HG03342 (cell line): Measurements from ENCODE around the gene SIRPA.

Source experiments
- ATAC-seq: cut with Tn5 transposase; IDR thresholded peaks from one replicate; pipeline ENCODE4 v1.9.1; 2021; ENCODE audit warnings: mild to moderate bottlenecking, moderate library complexity; ENCODE audit not compliant: unreplicated experiment

Gene SIRPA

GRCh38 chr20:1946762-1947534 is 51.7 kb downstream of the SIRPA start:
- no peak for ATAC-seq

DNA sequence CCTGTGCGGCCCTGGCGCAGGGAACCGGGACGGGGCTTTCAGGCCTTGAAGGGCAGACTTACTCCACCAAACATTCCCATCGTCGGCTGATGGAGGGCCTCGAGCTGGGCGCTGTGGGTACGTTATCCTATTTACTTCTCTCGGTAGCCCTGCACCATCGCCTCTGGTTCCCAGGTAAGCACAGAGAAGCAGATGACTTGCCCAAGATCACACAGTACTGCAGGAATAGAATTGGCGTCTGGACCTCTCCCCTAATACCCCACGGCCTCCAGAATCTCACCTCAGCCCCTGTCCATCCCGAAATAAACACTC is 52.3 kb downstream of the SIRPA start:
- ATAC-seq: no peak

DNA sequence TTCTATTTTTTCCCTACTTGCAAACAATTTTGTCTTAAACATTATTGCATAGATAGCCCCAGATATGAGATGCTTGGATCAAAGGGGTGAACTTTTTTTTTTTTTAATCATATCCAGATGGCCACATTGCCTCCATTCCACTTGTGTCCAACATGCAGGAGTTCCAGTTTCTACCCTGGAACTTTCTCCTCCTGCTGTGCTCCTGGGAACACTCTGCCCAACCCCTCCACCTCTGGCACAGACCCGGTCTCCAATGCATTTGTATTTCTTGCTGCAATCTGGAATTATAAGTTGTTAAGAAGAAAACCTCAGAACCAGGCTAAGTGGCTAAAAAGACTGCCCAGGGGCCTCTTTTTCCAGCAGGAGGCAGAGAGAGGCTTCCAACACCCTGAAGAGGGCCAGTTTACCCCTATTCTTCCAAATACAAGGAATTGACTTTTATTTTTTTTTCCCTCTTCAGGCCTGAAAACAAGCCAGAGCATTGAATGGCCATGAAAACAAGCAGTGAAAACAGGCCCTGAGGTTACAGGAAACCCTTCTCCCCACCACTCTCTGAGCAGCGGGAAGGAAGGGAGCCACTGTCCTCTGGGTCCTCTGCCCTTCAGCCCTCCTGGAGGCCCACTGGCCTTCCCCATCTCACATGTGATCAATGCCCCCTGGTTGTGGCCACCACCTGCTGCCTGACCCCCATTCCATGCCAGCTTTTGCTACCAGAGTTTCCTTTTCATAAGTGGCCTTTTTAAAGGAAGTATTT is 54.3 kb downstream of the SIRPA start:
- ATAC-seq: no peak

DNA sequence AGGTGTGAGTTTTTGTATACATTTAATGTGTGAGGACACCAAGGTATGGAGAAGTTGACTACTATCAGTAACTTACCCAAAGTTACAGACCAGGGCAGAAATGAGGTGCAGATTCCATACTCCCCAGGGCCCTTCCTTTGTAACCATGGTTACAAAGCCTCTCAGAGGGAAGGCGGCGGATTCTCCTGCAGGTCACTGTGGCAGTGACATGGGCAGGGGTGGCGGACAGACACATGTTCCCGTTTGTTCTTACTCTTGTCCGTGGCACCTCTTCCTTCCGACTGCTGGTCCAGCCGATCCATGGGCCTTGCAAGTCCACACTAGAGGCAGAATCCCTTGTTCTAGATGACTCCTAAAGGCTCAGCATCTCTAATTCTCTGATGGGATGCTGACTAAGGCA is 55.6 kb downstream of the SIRPA start:
- no peak for ATAC-seq

GRCh38 chr20:1951436-1952115 is 56.4 kb downstream of the SIRPA start:
- no peak for ATAC-seq

GRCh38 chr20:1952737-1953530 is 57.7 kb downstream of the SIRPA start:
- ATAC-seq: peak; percentile 63

- ATAC-seq: no peak
Measured at GRCh38 chr20:1953621-1954020, 58.4 kb downstream of the SIRPA start.

DNA sequence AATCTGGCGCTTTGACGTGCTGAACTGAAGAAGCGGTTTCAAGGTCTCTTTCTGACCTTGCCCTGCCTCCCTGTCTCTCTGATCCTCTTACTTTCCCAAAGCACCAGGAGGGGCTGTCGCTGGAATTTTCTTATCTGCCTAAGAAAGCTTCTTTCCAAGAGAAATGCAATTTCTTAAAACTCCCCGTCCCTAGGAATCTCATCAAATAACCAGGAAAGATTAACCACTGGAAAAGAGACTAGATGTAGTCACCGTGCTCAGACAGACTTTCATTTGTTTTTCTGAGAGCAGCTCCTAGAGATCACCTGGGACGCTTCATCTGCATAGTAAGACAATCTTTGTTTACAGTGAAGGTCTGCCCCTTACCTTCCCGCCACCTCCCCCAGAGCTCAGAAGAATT is 60.0 kb downstream of the SIRPA start:
- no peak for ATAC-seq

GRCh38 chr20:1958426-1958825 is 63.2 kb downstream of the SIRPA start:
- ATAC-seq: no peak

- ATAC-seq: no peak
Measured at GRCh38 chr20:1959156-1959555, 63.9 kb downstream of the SIRPA start.

DNA sequence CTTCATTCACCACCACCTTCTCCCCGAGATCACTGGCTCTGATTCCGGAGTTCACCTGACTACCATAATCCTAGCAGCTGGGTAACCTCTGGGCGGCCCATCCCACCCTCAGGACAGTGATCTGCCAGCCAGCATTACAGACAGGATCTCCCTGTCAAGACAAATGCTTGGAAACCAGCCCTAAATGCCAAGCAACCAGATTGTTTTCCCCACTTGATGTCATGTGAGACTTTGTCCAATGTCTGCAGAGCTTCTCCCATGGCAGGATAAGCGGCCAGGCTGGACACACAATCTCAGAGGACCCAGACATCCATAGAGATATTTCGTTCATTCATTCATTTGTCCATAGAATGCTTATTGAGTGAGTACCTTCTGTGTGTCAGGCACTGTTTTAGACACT is 66.2 kb downstream of the SIRPA start:
- ATAC-seq: no peak

- ATAC-seq: no peak
Measured at GRCh38 chr20:1964061-1964460, 68.9 kb downstream of the SIRPA start.

DNA sequence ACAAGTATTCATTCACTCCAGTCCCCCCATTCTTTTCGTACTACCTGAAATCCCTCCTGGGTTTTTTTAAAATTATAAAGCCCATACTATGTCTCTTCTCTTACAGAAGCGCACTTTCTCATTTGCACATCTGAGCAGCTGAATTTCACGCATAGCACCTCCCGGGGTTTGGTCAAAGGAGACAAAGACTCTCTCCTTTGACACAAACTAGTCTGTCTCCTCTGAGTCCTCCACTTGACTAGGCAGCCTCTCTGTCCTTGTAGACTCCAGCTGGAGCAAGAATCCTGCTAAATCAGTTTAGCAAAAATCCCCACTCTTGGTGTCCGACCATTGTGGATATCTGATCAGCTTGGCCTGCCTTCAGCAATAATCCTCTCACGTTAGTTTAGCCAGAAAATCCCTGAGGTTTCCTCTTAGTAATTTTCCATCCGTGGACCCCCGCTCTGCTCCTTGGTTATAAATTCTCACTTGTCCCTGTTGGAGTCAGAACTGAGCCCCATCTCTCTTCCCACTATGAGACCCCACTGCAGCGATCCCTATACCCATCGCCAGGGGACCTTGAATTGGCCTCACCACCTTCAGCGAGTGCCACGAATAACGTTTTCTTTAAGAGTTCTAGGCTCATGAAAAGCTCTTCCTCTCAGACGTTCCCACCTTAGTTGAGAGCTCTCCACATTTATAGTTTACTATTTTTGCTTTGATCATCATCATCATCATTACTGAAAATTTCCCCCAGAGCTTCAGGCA is 69.6 kb downstream of the SIRPA start:
- no peak for ATAC-seq

GRCh38 chr20:1965520-1966351 is 70.5 kb downstream of the SIRPA start:
- peak; percentile 56 for ATAC-seq

GRCh38 chr20:1968964-1969363 is 73.8 kb downstream of the SIRPA start:
- no peak for ATAC-seq

DNA sequence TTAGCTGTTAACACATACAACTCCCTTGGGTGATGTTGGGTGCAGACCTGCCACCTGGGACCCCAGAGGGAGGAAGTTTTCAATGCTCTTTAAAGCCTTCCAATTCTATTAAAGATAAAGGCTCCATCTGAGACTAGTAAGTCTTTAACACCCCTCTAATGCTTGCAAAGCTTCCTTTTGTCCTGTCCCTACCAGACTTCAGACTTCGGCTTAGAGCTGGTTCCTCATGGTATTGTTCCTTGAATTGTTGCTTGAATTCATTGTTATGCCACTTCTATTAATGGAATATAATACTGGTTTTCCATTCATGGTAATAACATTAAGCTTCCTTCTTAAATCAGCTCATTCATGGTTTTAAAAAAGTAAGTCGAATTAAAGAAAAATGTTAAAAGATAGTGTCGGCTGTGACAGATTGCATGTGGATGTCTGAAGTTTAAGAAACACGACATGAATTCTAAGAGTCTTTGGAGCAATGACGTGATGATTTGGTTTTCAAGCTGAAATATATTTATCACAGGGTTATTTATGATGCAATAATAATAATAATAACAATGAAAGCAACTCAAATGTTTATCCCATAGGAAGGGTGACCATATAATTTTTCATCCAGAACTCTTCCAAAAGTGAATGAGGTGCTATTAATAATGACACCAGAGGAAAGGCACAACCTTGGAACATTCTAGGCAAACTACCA is 76.8 kb downstream of the SIRPA start:
- no peak for ATAC-seq

DNA sequence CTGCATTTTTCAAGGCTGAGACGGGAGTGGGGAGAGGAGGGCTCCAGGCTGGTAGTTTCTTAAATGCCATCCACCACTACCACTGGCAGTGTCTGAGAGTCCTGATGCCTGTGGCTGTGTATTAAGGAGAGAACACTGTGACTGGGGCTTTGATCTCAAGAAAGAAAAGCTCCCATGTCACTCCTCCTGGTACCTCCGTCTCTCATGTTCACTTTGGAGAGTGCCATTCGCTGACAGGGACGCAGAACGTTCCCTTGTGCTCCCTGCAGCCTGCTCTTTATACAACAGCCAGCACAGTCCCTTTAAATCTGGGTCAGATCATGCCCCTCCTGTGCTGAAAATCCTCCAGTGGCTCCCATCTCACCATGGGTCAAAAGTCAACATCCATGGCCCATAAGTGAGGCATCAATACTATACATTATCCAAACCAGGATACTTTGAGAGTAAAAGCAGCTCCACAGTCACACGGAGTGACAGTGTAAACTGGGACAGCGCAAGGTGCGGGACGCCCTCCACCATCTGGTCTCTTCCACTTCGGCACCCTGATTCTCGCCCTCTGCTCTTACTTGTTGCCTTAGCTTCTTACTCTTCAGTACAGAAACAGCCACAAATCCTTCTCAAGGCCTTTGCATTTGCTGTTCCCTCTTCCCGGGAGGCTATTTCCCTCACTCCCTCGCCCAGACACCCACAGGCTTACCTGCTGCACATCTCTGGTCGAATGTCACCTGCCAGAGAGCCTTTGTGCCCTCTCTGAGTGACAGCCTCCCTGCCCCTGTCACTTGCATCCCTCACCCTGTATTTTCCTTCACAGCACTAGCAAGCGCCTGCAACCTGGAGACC is 78.6 kb downstream of the SIRPA start:
- ATAC-seq: no peak

DNA sequence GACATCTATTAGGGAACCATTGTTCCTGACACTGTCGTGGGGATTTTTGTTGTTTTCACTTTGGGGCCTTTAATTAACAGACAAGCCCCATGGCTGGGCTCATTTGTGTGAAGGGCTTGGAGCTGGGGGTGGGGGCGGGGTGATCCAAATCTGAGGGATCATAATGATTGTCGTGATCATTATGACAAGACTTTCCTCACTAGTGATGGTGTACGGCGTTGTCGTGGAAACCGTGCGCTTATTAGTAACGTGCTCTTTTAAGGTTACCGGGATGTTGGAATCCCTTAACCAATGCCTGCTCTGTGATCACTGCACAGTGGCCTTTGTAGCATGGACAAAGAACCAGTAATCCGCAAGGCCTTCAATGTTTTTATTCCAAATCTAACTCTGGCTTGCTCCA is 80.1 kb downstream of the SIRPA start:
- ATAC-seq: no peak
